Mucosa of gallbladder (tissue), 1 donor: ENCODE results near the gene RAD54L2. TPM values are rescaled to one million over a fixed set of nuclear protein-coding genes. Genes with fewer than 3 reads are reported as not detected.
A peak's percentile ranks its signal among the peaks of the same experiment; 100 is the strongest.
"Not testable (repeated sequence)": the region's sequence is repeated elsewhere in the genome, so short reads cannot be mapped to it uniquely, and the experiment has no call there.

ENCODE experiments used
- DNase-seq: peaks from one replicate; pipeline ENCODE4 v3.0.0-alpha.2; 2020; ENCODE audit warnings: low spot score
- total RNA-seq: library from RNA; stranded (reverse); gene quantifications from one replicate; pipeline ENCODE4 v1.2.1, GENCODE V29; 2021
- donor health status: DM: no; HTN: no; CAD: no.

Gene RAD54L2
- total RNA-seq, 1 donor from 2014 or later: 19.4 TPM

GRCh38 chr3:51544011-51544775 lies 5.7 kb downstream of the RAD54L2 start:
- DNase-seq: no peak

GRCh38 chr3:51547274-51547673 lies 8.8 kb downstream of the RAD54L2 start:
- no peak for DNase-seq

- no peak for DNase-seq
These were observed 10.8 kb downstream of the RAD54L2 start for GRCh38 chr3:51549311-51549710.

- no peak for DNase-seq
These were observed 11.7 kb downstream of the RAD54L2 start for GRCh38 chr3:51550080-51550819.

GRCh38 chr3:51557993-51558392 lies 19.5 kb downstream of the RAD54L2 start:
- no peak for DNase-seq

- DNase-seq: peak; percentile 31
These were observed 20.9 kb downstream of the RAD54L2 start for GRCh38 chr3:51559411-51559888.

GRCh38 chr3:51559961-51560360 lies 21.4 kb downstream of the RAD54L2 start:
- no peak for DNase-seq

- DNase-seq: not testable (repeated sequence)
These were observed 23.9 kb downstream of the RAD54L2 start for GRCh38 chr3:51562403-51562802.

GRCh38 chr3:51568036-51568435 lies 29.5 kb downstream of the RAD54L2 start:
- DNase-seq: no peak

GRCh38 chr3:51568996-51569395 lies 30.5 kb downstream of the RAD54L2 start:
- no peak for DNase-seq

GRCh38 chr3:51578238-51578637 lies 39.7 kb downstream of the RAD54L2 start:
- no peak for DNase-seq

- no peak for DNase-seq
These were observed 41.9 kb downstream of the RAD54L2 start for GRCh38 chr3:51580418-51580817.

GRCh38 chr3:51581524-51581923 lies 43.0 kb downstream of the RAD54L2 start:
- DNase-seq: no peak

GRCh38 chr3:51585197-51585596 lies 46.7 kb downstream of the RAD54L2 start:
- DNase-seq: no peak

GRCh38 chr3:51585871-51586270 lies 47.4 kb downstream of the RAD54L2 start:
- DNase-seq: no peak

Other genes with a start within 250 kb of the RAD54L2 start
- gene MANF, start 153.4 kb upstream of the RAD54L2 start, total RNA-seq: 124 TPM
- gene RBM15B, start 147.4 kb upstream of the RAD54L2 start, total RNA-seq: 30.0 TPM
- 18.8 TPM for gene DCAF1, start 38.7 kb upstream of the RAD54L2 start, total RNA-seq
- 86.0 TPM for gene TEX264, start 132.5 kb downstream of the RAD54L2 start, total RNA-seq
- gene GRM2, start 168.3 kb downstream of the RAD54L2 start, total RNA-seq: 0.29 TPM
- gene IQCF6, start 240.5 kb downstream of the RAD54L2 start, total RNA-seq: not detected